A549 (cell line): ENCODE measurements around the gene BMERB1. TPM values are rescaled to one million over a fixed set of nuclear protein-coding genes. Genes with fewer than 3 reads are reported as not detected.

Experiments
- ATAC-seq, 2 experiments: fragments of 200-7000 bp in 1 of 2; fragments of >200 bp in 1 of 2; cut with Nextera tagmentation in 1 of 2; cut with Tn5 transposase in 1 of 2; 3 replicates each; pipeline versions ENCODE4 v1.8.0 to v1.9.1; 2018 to 2020; ENCODE audit warnings: mild to moderate bottlenecking in 1 of 2, moderate library complexity in 1 of 2
- CTCF ChIA-PET: fragments of 300-600 bp; sonication (Branson Sonifier 250); formaldehyde crosslinking; extraction: SDS; loops from one replicate; lab custom pipeline; 2021; ENCODE audit warnings: antibody characterized with exemption, inconsistent platforms; lab: Yijun Ruan, JAX
- POLR2A ChIA-PET: fragments of 350-600 bp; formaldehyde crosslinking; extraction: SDS; loops from one replicate; lab custom pipeline; 2021; ENCODE audit warnings: antibody characterized with exemption, inconsistent platforms; lab: Yijun Ruan, JAX
- DNase-seq, 2 experiments: peaks; one replicate each; pipeline versions ENCODE4 v3.0.0 to v3.0.0-alpha.2; 2011 to 2016; ENCODE audit warnings: low read depth in 1 of 2, low spot score in 1 of 2
- FAIRE-seq: peaks from 2 replicates; lab custom pipeline; 2011; peaks lifted over from hg19 to GRCh38; lab: Jason Lieb, UNC
- H3K27ac ChIP-seq, 2 experiments: fragments of >200 bp; sonication (Bioruptor Twin); formaldehyde crosslinking; 3 replicates each; pipeline ENCODE4 v1.5.1; 2016 to 2017
- H3K4me1 ChIP-seq: fragments of >200 bp; sonication (Bioruptor Twin); formaldehyde crosslinking; 3 replicates; pipeline ENCODE4 v1.6.1; 2016
- H3K4me2 ChIP-seq: fragments of >200 bp; sonication (Bioruptor Twin); formaldehyde crosslinking; 3 replicates; pipeline ENCODE4 v1.6.1; 2016
- H3K4me3 ChIP-seq: fragments of >200 bp; sonication (Bioruptor Twin); formaldehyde crosslinking; 3 replicates; pipeline ENCODE4 v1.5.1; 2016
- H3K9me3 ChIP-seq: fragments of >200 bp; sonication (Bioruptor Twin); formaldehyde crosslinking; 3 replicates; pipeline ENCODE4 v1.6.1; 2016
- CEBPB ChIP-seq, 2 experiments: fragments of >200 bp in 1 of 2; sonication (Bioruptor Twin) in 1 of 2; formaldehyde crosslinking in 1 of 2; IDR thresholded peaks; 2 replicates each; pipeline ENCODE4 v1.6.1; 2012 to 2016
- EHF ChIP-seq: fragments of 250-450 bp; sonication (Bioruptor Pico); IDR thresholded peaks from 2 replicates; pipeline ENCODE4 v1.5.0; 2020; ENCODE audit warnings: mild to moderate bottlenecking
- EHMT2 ChIP-seq: fragments of 200-600 bp; sonication (generic); IDR thresholded peaks from 2 replicates; pipeline ENCODE4 v1.6.1; 2016; ENCODE audit warnings: antibody characterized with exemption, low read depth, mild to moderate bottlenecking, moderate library complexity
- ESRRA ChIP-seq: fragments of 150-350 bp; IDR thresholded peaks from 2 replicates; pipeline ENCODE4 v1.6.1; 2014; ENCODE audit warnings: mild to moderate bottlenecking, low read length, borderline replicate concordance
- FOSB ChIP-seq: fragments of 250-450 bp; sonication (Bioruptor Pico); IDR thresholded peaks from 2 replicates; pipeline ENCODE4 v1.5.0; 2020; ENCODE audit warnings: mild to moderate bottlenecking, moderate library complexity
- FOSL2 ChIP-seq, 2 experiments: fragments of 450-650 bp in 1 of 2; fragments of >200 bp in 1 of 2; sonication (Bioruptor Twin) in 1 of 2; formaldehyde crosslinking; IDR thresholded peaks; 2 replicates each; pipeline versions ENCODE4 v1.5.0 to v1.6.1; 2016 to 2020; ENCODE audit warnings: mild to moderate bottlenecking in 1 of 2, moderate library complexity in 1 of 2
- GATA3 ChIP-seq: IDR thresholded peaks from 2 replicates; pipeline ENCODE4 v1.6.1; 2012; ENCODE audit warnings: borderline replicate concordance
- HES2 ChIP-seq: fragments of >200 bp; sonication (Bioruptor Twin); formaldehyde crosslinking; IDR thresholded peaks from 2 replicates; pipeline ENCODE4 v1.6.1; 2016
- HOXA7 ChIP-seq: fragments of 250-450 bp; sonication (Bioruptor Pico); IDR thresholded peaks from 2 replicates; pipeline ENCODE4 v1.5.0; 2020; ENCODE audit warnings: mild to moderate bottlenecking, moderate library complexity
- HOXB13 ChIP-seq: fragments of 250-450 bp; sonication (Bioruptor Pico); IDR thresholded peaks from 2 replicates; pipeline ENCODE4 v1.5.0; 2020; ENCODE audit warnings: low read depth, mild to moderate bottlenecking, moderate library complexity
- HOXB5 ChIP-seq: fragments of 250-450 bp; sonication (Bioruptor Pico); IDR thresholded peaks from 2 replicates; pipeline ENCODE4 v1.5.0; 2020; ENCODE audit warnings: mild to moderate bottlenecking, moderate library complexity
- JUNB ChIP-seq: fragments of >200 bp; sonication (Bioruptor Twin); formaldehyde crosslinking; IDR thresholded peaks from 2 replicates; pipeline ENCODE4 v1.6.1; 2016
- MAX ChIP-seq: IDR thresholded peaks from 2 replicates; pipeline ENCODE4 v1.6.1; 2012
- MAZ ChIP-seq: fragments of 150-350 bp; IDR thresholded peaks from 2 replicates; pipeline ENCODE4 v1.6.1; 2014; ENCODE audit warnings: antibody characterized with exemption, low read depth, low read length, borderline replicate concordance
- NFE2L2 ChIP-seq: fragments of 150-350 bp; conservative IDR thresholded peaks from 2 replicates; pipeline ENCODE4 v1.6.1; 2014; ENCODE audit warnings: low read length
- PHF8 ChIP-seq: fragments of 200-600 bp; sonication (generic); IDR thresholded peaks from 2 replicates; pipeline ENCODE4 v1.6.1; 2016; ENCODE audit warnings: low read depth, mild to moderate bottlenecking, antibody characterized with exemption, moderate library complexity, borderline replicate concordance
- POLR2A ChIP-seq: IDR thresholded peaks from 2 replicates; pipeline ENCODE4 v1.6.1; 2012; ENCODE audit warnings: mild to moderate bottlenecking, low read length
- POLR2AphosphoS2 ChIP-seq: conservative IDR thresholded peaks from 2 replicates; pipeline ENCODE4 v1.6.1; 2012; ENCODE audit warnings: low read length, improper control_type of control experiment, inconsistent platforms
- RARB ChIP-seq: fragments of 250-450 bp; sonication (Bioruptor Pico); IDR thresholded peaks from 2 replicates; pipeline ENCODE4 v1.8.0; 2021; ENCODE audit warnings: mild to moderate bottlenecking, moderate library complexity
- RCOR1 ChIP-seq: fragments of 150-350 bp; IDR thresholded peaks from 2 replicates; pipeline ENCODE4 v1.6.1; 2014; ENCODE audit warnings: antibody characterized with exemption, low read length, low read depth
- RNF2 ChIP-seq: fragments of 200-600 bp; sonication (generic); IDR thresholded peaks from 2 replicates; pipeline ENCODE4 v1.6.1; 2016; ENCODE audit warnings: low read depth, mild to moderate bottlenecking, antibody characterized with exemption, moderate library complexity, borderline replicate concordance
- TFCP2L1 ChIP-seq: fragments of 250-450 bp; sonication (Bioruptor Pico); IDR thresholded peaks from 2 replicates; pipeline ENCODE4 v1.5.0; 2021; ENCODE audit warnings: mild to moderate bottlenecking
- TP53 ChIP-seq: fragments of 250-450 bp; sonication (Bioruptor Pico); IDR thresholded peaks from 2 replicates; pipeline ENCODE4 v1.5.0; 2021; ENCODE audit warnings: mild to moderate bottlenecking, moderate library complexity
- ZFP36 ChIP-seq: fragments of 450-650 bp; IDR thresholded peaks from 2 replicates; pipeline ENCODE4 v1.6.1; 2014; ENCODE audit warnings: borderline replicate concordance; ENCODE audit not compliant: partially characterized antibody
- ZNF302 ChIP-seq: fragments of 250-450 bp; sonication (Bioruptor Pico); IDR thresholded peaks from 2 replicates; pipeline ENCODE4 v1.9.0; 2021; ENCODE audit warnings: inconsistent platforms, mild to moderate bottlenecking, moderate library complexity
- WGBS: methylation state at CpG from one replicate; pipeline ENCODE4 v1.1.6; 2017; ENCODE audit errors: missing lambda C conversion rate; 5-methylcytosine and 5-hydroxymethylcytosine counted together
- polyA plus RNA-seq, 4 experiments: library from polyadenylated mRNA; depleted of rRNA in 3 of 4; stranded (reverse); fragments of >200 nt; fragmentation: RNase III in 1 of 4; extraction: RNeasy Plus Mini Kit Qiagen cat#74134 plus additional on column Dnase treatment in 1 of 4; gene quantifications; 2 replicates in 3 of 4; 3 replicates in 1 of 4; pipeline ENCODE4 v1.2.3, GENCODE V29; 2011 to 2017
- TF ChIP-seq, protein P1 (sequence below): fragments of >200 bp; sonication (Bioruptor Twin); formaldehyde crosslinking; IDR thresholded peaks from 3 replicates; pipeline ENCODE4 v1.5.1; 2016
- TF ChIP-seq, protein P2 (sequence below): IDR thresholded peaks from 2 replicates; pipeline ENCODE4 v1.6.1; 2012
- TF ChIP-seq, protein P3 (sequence below): fragments of 250-450 bp; sonication (Bioruptor Pico); IDR thresholded peaks from 2 replicates; pipeline ENCODE4 v1.5.0; 2021; ENCODE audit warnings: mild to moderate bottlenecking, moderate library complexity, borderline replicate concordance
- TF ChIP-seq, protein P4 (sequence below): IDR thresholded peaks from 2 replicates; pipeline ENCODE4 v1.6.1; 2012; ENCODE audit warnings: low read depth, borderline replicate concordance
- TF ChIP-seq, protein P5 (sequence below): fragments of >200 bp; sonication (Bioruptor Twin); formaldehyde crosslinking; IDR thresholded peaks from 3 replicates; pipeline ENCODE4 v1.6.1; 2016

The BMERB1 gene
- polyA plus RNA-seq, 2 of the 4 experiments (the other 2 are of a cell fraction) = 44.7 to 48.9 TPM

- TF ChIP-seq EHF (CRISPR knock-in tag) = no peak
- no peak for TF ChIP-seq ZNF302 (CRISPR knock-in tag)
- no peak for TF ChIP-seq HOXB5 (CRISPR knock-in tag)
- no peak for TF ChIP-seq FOSB (CRISPR knock-in tag)
- no peak for TF ChIP-seq TFCP2L1 (CRISPR knock-in tag)
- no peak for TF ChIP-seq HES2
- TF ChIP-seq ZFP36 = no peak
- no peak for TF ChIP-seq PHF8
- no peak for TF ChIP-seq POLR2A
- TF ChIP-seq JUNB = no peak
- TF ChIP-seq EHMT2 = no peak
- TF ChIP-seq, protein P1, sequence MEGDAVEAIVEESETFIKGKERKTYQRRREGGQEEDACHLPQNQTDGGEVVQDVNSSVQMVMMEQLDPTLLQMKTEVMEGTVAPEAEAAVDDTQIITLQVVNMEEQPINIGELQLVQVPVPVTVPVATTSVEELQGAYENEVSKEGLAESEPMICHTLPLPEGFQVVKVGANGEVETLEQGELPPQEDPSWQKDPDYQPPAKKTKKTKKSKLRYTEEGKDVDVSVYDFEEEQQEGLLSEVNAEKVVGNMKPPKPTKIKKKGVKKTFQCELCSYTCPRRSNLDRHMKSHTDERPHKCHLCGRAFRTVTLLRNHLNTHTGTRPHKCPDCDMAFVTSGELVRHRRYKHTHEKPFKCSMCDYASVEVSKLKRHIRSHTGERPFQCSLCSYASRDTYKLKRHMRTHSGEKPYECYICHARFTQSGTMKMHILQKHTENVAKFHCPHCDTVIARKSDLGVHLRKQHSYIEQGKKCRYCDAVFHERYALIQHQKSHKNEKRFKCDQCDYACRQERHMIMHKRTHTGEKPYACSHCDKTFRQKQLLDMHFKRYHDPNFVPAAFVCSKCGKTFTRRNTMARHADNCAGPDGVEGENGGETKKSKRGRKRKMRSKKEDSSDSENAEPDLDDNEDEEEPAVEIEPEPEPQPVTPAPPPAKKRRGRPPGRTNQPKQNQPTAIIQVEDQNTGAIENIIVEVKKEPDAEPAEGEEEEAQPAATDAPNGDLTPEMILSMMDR = no peak
- TF ChIP-seq, protein P2, sequence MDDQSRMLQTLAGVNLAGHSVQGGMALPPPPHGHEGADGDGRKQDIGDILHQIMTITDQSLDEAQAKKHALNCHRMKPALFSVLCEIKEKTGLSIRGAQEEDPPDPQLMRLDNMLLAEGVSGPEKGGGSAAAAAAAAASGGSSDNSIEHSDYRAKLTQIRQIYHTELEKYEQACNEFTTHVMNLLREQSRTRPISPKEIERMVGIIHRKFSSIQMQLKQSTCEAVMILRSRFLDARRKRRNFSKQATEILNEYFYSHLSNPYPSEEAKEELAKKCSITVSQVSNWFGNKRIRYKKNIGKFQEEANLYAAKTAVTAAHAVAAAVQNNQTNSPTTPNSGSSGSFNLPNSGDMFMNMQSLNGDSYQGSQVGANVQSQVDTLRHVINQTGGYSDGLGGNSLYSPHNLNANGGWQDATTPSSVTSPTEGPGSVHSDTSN = no peak
- TF ChIP-seq, protein P3, sequence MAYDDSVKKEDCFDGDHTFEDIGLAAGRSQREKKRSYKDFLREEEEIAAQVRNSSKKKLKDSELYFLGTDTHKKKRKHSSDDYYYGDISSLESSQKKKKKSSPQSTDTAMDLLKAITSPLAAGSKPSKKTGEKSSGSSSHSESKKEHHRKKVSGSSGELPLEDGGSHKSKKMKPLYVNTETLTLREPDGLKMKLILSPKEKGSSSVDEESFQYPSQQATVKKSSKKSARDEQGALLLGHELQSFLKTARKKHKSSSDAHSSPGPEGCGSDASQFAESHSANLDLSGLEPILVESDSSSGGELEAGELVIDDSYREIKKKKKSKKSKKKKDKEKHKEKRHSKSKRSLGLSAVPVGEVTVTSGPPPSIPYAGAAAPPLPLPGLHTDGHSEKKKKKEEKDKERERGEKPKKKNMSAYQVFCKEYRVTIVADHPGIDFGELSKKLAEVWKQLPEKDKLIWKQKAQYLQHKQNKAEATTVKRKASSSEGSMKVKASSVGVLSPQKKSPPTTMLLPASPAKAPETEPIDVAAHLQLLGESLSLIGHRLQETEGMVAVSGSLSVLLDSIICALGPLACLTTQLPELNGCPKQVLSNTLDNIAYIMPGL (CRISPR knock-in tag) = no peak
- TF ChIP-seq GATA3 = no peak
- TF ChIP-seq FOSL2 (IDR thresholded peaks at IDR 0.05) = no peak
- no peak for TF ChIP-seq FOSL2 (CRISPR knock-in tag; IDR thresholded peaks at IDR 0.05)
- no peak for TF ChIP-seq POLR2AphosphoS2
- TF ChIP-seq RARB (CRISPR knock-in tag) = no peak
- TF ChIP-seq, protein P4, sequence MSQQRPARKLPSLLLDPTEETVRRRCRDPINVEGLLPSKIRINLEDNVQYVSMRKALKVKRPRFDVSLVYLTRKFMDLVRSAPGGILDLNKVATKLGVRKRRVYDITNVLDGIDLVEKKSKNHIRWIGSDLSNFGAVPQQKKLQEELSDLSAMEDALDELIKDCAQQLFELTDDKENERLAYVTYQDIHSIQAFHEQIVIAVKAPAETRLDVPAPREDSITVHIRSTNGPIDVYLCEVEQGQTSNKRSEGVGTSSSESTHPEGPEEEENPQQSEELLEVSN = no peak
- no peak for TF ChIP-seq RCOR1
- H3K27ac ChIP-seq = peak overlapping the region; percentile 13 to 26; a peak in 4 of 6 replicates
- no peak overlapping the region for H3K4me2 ChIP-seq
- DNase-seq (no peak), ATAC-seq (no peak), FAIRE-seq (no peak)
- CTCF ChIA-PET = interaction anchor here (0.6 to 6.0 kb wide), 4 partner anchors 29 to 121 kb away, joined by 3 to 35 read pairs (median 6); partner anchors contain the start of gene MARF1
- H3K4me1 ChIP-seq = peaks cover 51% of the 10 kb centered on the region
- H3K4me3 ChIP-seq = no peak overlapping the region
- WGBS = 77% methylated on average over 10 of the region's 10 CpGs
- H3K9me3 ChIP-seq = no peaks in the 10 kb centered on the region
- POLR2A ChIA-PET = no interaction called here
Observed at GRCh38 chr16:15521758-15522509, 87.5 kb downstream of the BMERB1 start.

- FAIRE-seq (no peak), DNase-seq (peak in 1 of 2 experiments; percentile 71), ATAC-seq (peak in 1 of 2 experiments; percentile 85; a peak in 3 of 6 replicates)
- H3K27ac ChIP-seq = peak overlapping the region in 1 of 2 experiments; percentile 59; a peak in 2 of 6 replicates
- no peaks in the 10 kb centered on the region for H3K9me3 ChIP-seq
- no peak overlapping the region for H3K4me3 ChIP-seq
- ChIA-PET CTCF (interaction anchor here (1.0 to 2.4 kb wide), 5 partner anchors 17 to 96 kb away, joined by 3 to 8 read pairs (median 4); no protein-coding TSS in a partner anchor), POLR2A (no interaction called here)
- peak overlapping the region; percentile 43 for H3K4me2 ChIP-seq
- H3K4me1 ChIP-seq = peaks cover 40% of the 10 kb centered on the region
- WGBS = 44% methylated on average over 10 of the region's 10 CpGs
- no peak for TF ChIP-seq FOSL2 (IDR thresholded peaks at IDR 0.05)
- TF ChIP-seq FOSL2 (CRISPR knock-in tag; IDR thresholded peaks at IDR 0.05) = no peak
- TF ChIP-seq RCOR1 = no peak
- no peak for TF ChIP-seq CEBPB (IDR thresholded peaks at IDR 0.05)
- no peak for TF ChIP-seq HOXA7
- TF ChIP-seq ESRRA = no peak
- no peak for TF ChIP-seq MAZ
- no peak for TF ChIP-seq FOSB (CRISPR knock-in tag)
- TF ChIP-seq, protein P5, sequence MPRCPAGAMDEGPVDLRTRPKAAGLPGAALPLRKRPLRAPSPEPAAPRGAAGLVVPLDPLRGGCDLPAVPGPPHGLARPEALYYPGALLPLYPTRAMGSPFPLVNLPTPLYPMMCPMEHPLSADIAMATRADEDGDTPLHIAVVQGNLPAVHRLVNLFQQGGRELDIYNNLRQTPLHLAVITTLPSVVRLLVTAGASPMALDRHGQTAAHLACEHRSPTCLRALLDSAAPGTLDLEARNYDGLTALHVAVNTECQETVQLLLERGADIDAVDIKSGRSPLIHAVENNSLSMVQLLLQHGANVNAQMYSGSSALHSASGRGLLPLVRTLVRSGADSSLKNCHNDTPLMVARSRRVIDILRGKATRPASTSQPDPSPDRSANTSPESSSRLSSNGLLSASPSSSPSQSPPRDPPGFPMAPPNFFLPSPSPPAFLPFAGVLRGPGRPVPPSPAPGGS = no peak
- TF ChIP-seq JUNB = no peak
- TF ChIP-seq MAX = peak; percentile 83
- no peak for TF ChIP-seq HOXB13 (CRISPR knock-in tag)
- no peak for TF ChIP-seq TP53
- no peak for TF ChIP-seq NFE2L2
- TF ChIP-seq RNF2 = no peak
- TF ChIP-seq POLR2A = no peak
Observed at GRCh38 chr16:15523092-15523541, 88.7 kb downstream of the BMERB1 start.
